K562 (cell line): ENCODE results near the gene TMCO4. TPM values are rescaled to one million over a fixed set of nuclear protein-coding genes. Genes with fewer than 3 reads are reported as not detected.

Source experiments
- ATAC-seq: fragments of 200-7000 bp; cut with Tn5 transposase; 3 replicates; pipeline ENCODE4 v1.9.1; 2020; ENCODE audit warnings: moderate library complexity
- BruUV-seq: library from RNA; stranded (reverse); fragments of 400-500 nt; replicated peaks from 2 replicates; lab custom pipeline; 2021; lab: Mats Ljungman, UMichigan
- CTCF ChIA-PET: fragments of 300-600 bp; formaldehyde crosslinking; extraction: SDS; loops from one replicate; lab custom pipeline; 2021; ENCODE audit warnings: low intra/inter-chr PET ratio; lab: Yijun Ruan, JAX
- POLR2A ChIA-PET: fragments of 300-600, 350-650 bp; sonication (Branson Sonifier 250); formaldehyde crosslinking; extraction: SDS; loops from one replicate; lab custom pipeline; 2021; ENCODE audit warnings: antibody characterized with exemption, inconsistent platforms; lab: Yijun Ruan, JAX
- DNase-seq, 4 experiments: peaks; one replicate each; pipeline versions ENCODE4 v3.0.0 to v3.0.0-alpha.2; 2011 to 2018; ENCODE audit warnings: low spot score in 3 of 4, mixed read lengths in 3 of 4; ENCODE audit errors: extremely low read depth in 1 of 4
- FAIRE-seq: peaks from 2 replicates; lab custom pipeline; 2011; peaks lifted over from hg19 to GRCh38; lab: Jason Lieb, UNC
- H2AFZ ChIP-seq: 2 replicates; pipeline ENCODE4 v1.6.0; 2011; ENCODE audit warnings: low read depth, low read length, control low read depth, inconsistent platforms
- H3K27ac ChIP-seq: fragments of 200-600 bp; 3 replicates; pipeline ENCODE4 v1.8.0; 2011; ENCODE audit warnings: low read depth, mild to moderate bottlenecking, control low read depth, inconsistent platforms, low read length, moderate library complexity, mixed read lengths; ENCODE audit errors: extremely low read depth
- H3K27me3 ChIP-seq, 2 experiments: fragments of 300-600 bp in 1 of 2; 2 replicates in 1 of 2; 3 replicates in 1 of 2; pipeline versions ENCODE4 v1.6.0 to v1.8.0; 2011; ENCODE audit warnings: inconsistent platforms in 2 of 2, low read length in 2 of 2, mild to moderate bottlenecking in 1 of 2, mixed read lengths in 1 of 2, moderate library complexity in 1 of 2; ENCODE audit not compliant: control insufficient read depth in 2 of 2, insufficient read depth in 2 of 2
- H3K36me3 ChIP-seq: fragments of 300-600 bp; 3 replicates; pipeline ENCODE4 v1.8.0; 2011; ENCODE audit warnings: mild to moderate bottlenecking, low read length, inconsistent platforms; ENCODE audit not compliant: control insufficient read depth, insufficient read depth
- H3K4me1 ChIP-seq, 2 experiments: fragments of 200-600 bp in 1 of 2; replicated peaks in 1 of 2; 2 replicates in 1 of 2; 3 replicates in 1 of 2; pipeline versions ENCODE4 v1.5.1 to v1.8.0; 2011; ENCODE audit warnings: inconsistent platforms in 2 of 2, low read length in 2 of 2, mild to moderate bottlenecking in 1 of 2, mixed read lengths in 1 of 2, moderate library complexity in 1 of 2; ENCODE audit not compliant: control insufficient read depth in 2 of 2, insufficient read depth in 2 of 2
- H3K4me2 ChIP-seq: 2 replicates; pipeline ENCODE4 v1.6.1; 2011; ENCODE audit warnings: low read length, control low read depth, inconsistent platforms, mixed read lengths; ENCODE audit not compliant: insufficient read depth
- H3K4me3 ChIP-seq: fragments of 200-600 bp; sonication (generic), shearing (Covaris generic); 2 replicates; pipeline ENCODE4 v1.5.1; 2016; ENCODE audit warnings: control low read depth, inconsistent platforms
- H3K79me2 ChIP-seq: fragments of 200-600 bp; 3 replicates; pipeline ENCODE4 v1.8.0; 2011; ENCODE audit warnings: low read length, inconsistent platforms; ENCODE audit not compliant: control insufficient read depth, insufficient read depth
- H3K9ac ChIP-seq, 2 experiments: 2 replicates each; pipeline versions ENCODE4 v1.6.0 to v1.6.1; 2011; ENCODE audit warnings: low read depth in 2 of 2, low read length in 2 of 2, control low read depth in 1 of 2, inconsistent platforms in 1 of 2, mild to moderate bottlenecking in 1 of 2, mixed read lengths in 1 of 2; ENCODE audit not compliant: insufficient read depth in 1 of 2
- H3K9me1 ChIP-seq: one replicate; pipeline ENCODE4 v1.6.0; 2011; ENCODE audit warnings: inconsistent platforms, mild to moderate bottlenecking, low read length, moderate library complexity; ENCODE audit not compliant: control insufficient read depth, insufficient read depth
- H3K9me3 ChIP-seq: replicated peaks from 2 replicates; pipeline ENCODE4 v1.5.1; 2011; ENCODE audit warnings: low read depth, low read length, inconsistent platforms; ENCODE audit not compliant: control insufficient read depth, insufficient read depth
- H4K20me1 ChIP-seq: replicated peaks from 2 replicates; pipeline ENCODE4 v1.6.1; 2011; ENCODE audit warnings: low read length, inconsistent platforms, mixed read lengths; ENCODE audit not compliant: control insufficient read depth, insufficient read depth
- ATF7 ChIP-seq: fragments of 450-650 bp; IDR thresholded peaks from 2 replicates; pipeline ENCODE4 v1.7.1; 2014; ENCODE audit warnings: mild to moderate bottlenecking, moderate library complexity
- DDX20 ChIP-seq: fragments of 450-650 bp; IDR thresholded peaks from 2 replicates; pipeline ENCODE4 v1.6.1; 2016; ENCODE audit warnings: missing genetic modification characterization, low read depth, mild to moderate bottlenecking, missing compliant biosample characterization, moderate library complexity
- RAD21 ChIP-seq, 2 experiments: fragments of 250-450 bp in 1 of 2; fragments of 450-650 bp in 1 of 2; sonication (Bioruptor Pico) in 1 of 2; formaldehyde crosslinking in 1 of 2; IDR thresholded peaks in 1 of 2; conservative IDR thresholded peaks in 1 of 2; 2 replicates each; pipeline versions ENCODE4 v1.4.0 to v1.8.0; 2020 to 2022; ENCODE audit warnings: mild to moderate bottlenecking in 2 of 2, moderate library complexity in 1 of 2
- REST ChIP-seq, 2 experiments: fragments of 450-650 bp; formaldehyde crosslinking in 1 of 2; IDR thresholded peaks; 2 replicates each; pipeline versions ENCODE4 v1.4.0 to v1.6.1; 2014 to 2020; ENCODE audit warnings: mild to moderate bottlenecking in 2 of 2, borderline replicate concordance in 1 of 2, low read depth in 1 of 2
- SETDB1 ChIP-seq: IDR thresholded peaks from one replicate; pipeline ENCODE4 v1.6.1; 2012; ENCODE audit warnings: low read length, control low read depth, inconsistent platforms
- SIRT6 ChIP-seq: IDR thresholded peaks from one replicate; pipeline ENCODE4 v1.6.1; 2012; ENCODE audit warnings: low read depth, mild to moderate bottlenecking, control low read depth, inconsistent platforms, low read length, moderate library complexity
- SUPT5H ChIP-seq: fragments of 450-650 bp; IDR thresholded peaks from 2 replicates; pipeline ENCODE4 v1.6.1; 2016
- TCFL5 ChIP-seq: fragments of 250-450 bp; sonication (Bioruptor Pico); conservative IDR thresholded peaks from 2 replicates; pipeline ENCODE4 v1.6.1; 2021; ENCODE audit warnings: mild to moderate bottlenecking, moderate library complexity, matching md5 sums
- TEAD2 ChIP-seq: fragments of 450-650 bp; IDR thresholded peaks from 2 replicates; pipeline ENCODE4 v1.6.1; 2016; ENCODE audit warnings: missing genetic modification characterization, control low read depth, missing compliant biosample characterization
- WGBS: fragments of 100-300 bp; shearing (Covaris generic); methylation state at CpG from one replicate; pipeline ENCODE4 v1.1.6; 2016; ENCODE audit warnings: low coverage, mixed read lengths; ENCODE audit not compliant: insufficient coverage; ENCODE audit errors: missing lambda C conversion rate; 5-methylcytosine and 5-hydroxymethylcytosine counted together
- in situ Hi-C: fragments of 300-500 bp; cut with MboI; formaldehyde crosslinking; loops from 4 replicates; pipeline ENCODE4 v1.15.0; 2018; ENCODE audit warnings: inconsistent platforms, mixed read lengths
- intact Hi-C: fragments of 100-400 bp; cut with micrococcal nuclease; formaldehyde crosslinking; loops from 2 replicates; pipeline ENCODE4 v1.14.2; 2022
- polyA plus RNA-seq, 8 experiments: library from polyadenylated mRNA; depleted of rRNA in 4 of 8; stranded (reverse) in 5 of 8; unstranded in 3 of 8; fragments of >200 nt; fragmentation: Nextera tagmentation in 2 of 8; fragmentation: Illumina TruSeq in 1 of 8; extraction: Ambion mirVana in 2 of 8; extraction: Trizol in 1 of 8; gene quantifications; 2 replicates each; pipeline versions ENCODE4 v1.2.1 to v1.2.3, GENCODE V29; 2011 to 2014; ENCODE audit warnings: inconsistent platforms in 1 of 8, missing spikeins in 1 of 8
- total RNA-seq, 7 experiments: library from RNA; depleted of rRNA in 6 of 7; stranded (reverse); fragments of >200 nt in 6 of 7; fragmentation: Illumina TruSeq in 2 of 7; extraction: Trizol in 2 of 7; gene quantifications; 2 replicates each; pipeline versions ENCODE4 v1.2.1 to v1.2.3, GENCODE V29; 2011 to 2021; ENCODE audit warnings: low replicate concordance in 1 of 7
- TF ChIP-seq, protein P1 (sequence below): fragments of 250-450 bp; sonication (Bioruptor Pico); IDR thresholded peaks from 2 replicates; pipeline ENCODE4 v1.8.0; 2021; ENCODE audit warnings: moderate library complexity, mild to moderate bottlenecking, inconsistent platforms
- TF ChIP-seq, protein P2 (sequence below), 3 experiments: IDR thresholded peaks in 2 of 3; conservative IDR thresholded peaks in 1 of 3; 2 replicates each; pipeline ENCODE4 v1.5.1; 2011 to 2012; ENCODE audit warnings: low read length in 3 of 3, mild to moderate bottlenecking in 3 of 3, control low read depth in 2 of 3, improper control_type of control experiment in 1 of 3, inconsistent platforms in 1 of 3, low read depth in 1 of 3, mixed read lengths in 1 of 3, moderate library complexity in 1 of 3; ENCODE audit not compliant: insufficient read depth in 2 of 3

Gene TMCO4
- total and polyA plus RNA-seq, 9 of the 15 experiments (the other 6 are each of a cell fraction or from before 2014, with no cell fraction given): 0.06 to 2.1 (median 1.2) TPM

DNA sequence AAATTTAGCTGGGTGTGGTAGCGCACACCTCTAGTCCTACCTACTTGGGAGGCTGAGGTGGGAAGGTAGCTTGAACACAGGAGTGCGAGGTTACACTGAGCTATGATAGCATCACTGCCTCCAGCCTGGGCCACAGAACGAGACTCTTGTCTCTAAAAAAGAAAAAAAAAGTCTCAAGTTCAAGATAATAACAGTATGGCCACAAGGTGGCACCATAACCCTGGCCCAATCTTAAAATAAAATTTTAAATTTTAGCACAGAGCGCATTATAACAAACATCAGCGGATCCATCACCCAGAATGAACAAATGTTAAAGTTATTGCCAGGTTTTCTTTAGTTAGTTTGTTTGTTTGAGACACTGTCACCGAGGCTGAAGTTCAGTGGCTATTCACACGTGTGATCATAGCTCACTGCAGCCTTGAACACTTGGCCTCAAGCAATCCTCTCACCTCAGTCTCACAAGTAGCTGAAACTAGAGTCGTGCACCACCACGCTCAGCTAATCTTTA is 137.9 kb downstream of the TMCO4 start:
- Histone ChIP-seq H3K9me1 (no peaks in the 10 kb centered on the region), H3K4me2 (no peak overlapping the region), H2AFZ (no peak overlapping the region), H3K27me3 (peaks cover 27 to 62% of the 10 kb centered on the region in 2 experiments; a peak in 4 of 5 replicates), H3K4me3 (no peak overlapping the region), H3K36me3 (no peaks in the 10 kb centered on the region), H3K9me3 (no peaks in the 10 kb centered on the region), H3K4me1 (peaks cover 0 to 25% of the 10 kb centered on the region in 2 experiments; a peak in 2 of 5 replicates), H4K20me1 (no peaks in the 10 kb centered on the region; the same call in 1 of the 2 replicates), H3K79me2 (no peaks in the 10 kb centered on the region), H3K9ac (no peak overlapping the region), H3K27ac (no peak overlapping the region)
- no peak for ATAC-seq
- WGBS: 2% methylated on average over 9 of the region's 9 CpGs
- intact Hi-C loops (loop anchor here (1.0 to 5.0 kb wide), 2 partner anchors 43 to 151 kb away; no protein-coding TSS in a partner anchor), in situ Hi-C loops (loop anchor here (25.0 kb wide), 1 partner anchor 1049 kb away; no protein-coding TSS in a partner anchor)
- CTCF ChIA-PET: interaction anchor here (0.6 to 1.2 kb wide), 3 partner anchors 41 to 44 kb away, joined by 3 to 8 read pairs (median 6); no protein-coding TSS in a partner anchor
- BruUV-seq: no TSS peak
- peak in 2 of 4 experiments; percentile 28 to 65 for DNase-seq
- peak; percentile 88 for FAIRE-seq
- POLR2A ChIA-PET: interaction anchor here (0.6 to 2.1 kb wide), 4 partner anchors 10 to 446 kb away, joined by 3 to 4 read pairs (median 4); no protein-coding TSS in a partner anchor
- TF ChIP-seq RAD21 (CRISPR knock-in tag; conservative IDR thresholded peaks at IDR 0.05 in 1 of 2, IDR thresholded peaks at IDR 0.05 in 1 of 2) (peak; percentile 53 to 75), SUPT5H (no peak), ATF7 (0 out of 2 replicates have a peak, but pooled peaks have one; percentile 10), SETDB1 (no peak), TCFL5 (CRISPR knock-in tag) (no peak), DDX20 (tag) (no peak), TEAD2 (no peak), REST (IDR thresholded peaks at IDR 0.05; ENCODE audit: borderline replicate concordance) (peak; percentile 31; the same call in 1 of the 2 replicates), REST (CRISPR knock-in tag; IDR thresholded peaks at IDR 0.05; ENCODE audit: low read depth) (no peak), SIRT6 (no peak)
- TF ChIP-seq, protein P1, sequence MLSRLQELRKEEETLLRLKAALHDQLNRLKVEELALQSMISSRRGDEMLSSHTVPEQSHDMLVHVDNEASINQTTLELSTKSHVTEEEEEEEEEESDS (CRISPR knock-in tag): no peak
- TF ChIP-seq, protein P2, sequence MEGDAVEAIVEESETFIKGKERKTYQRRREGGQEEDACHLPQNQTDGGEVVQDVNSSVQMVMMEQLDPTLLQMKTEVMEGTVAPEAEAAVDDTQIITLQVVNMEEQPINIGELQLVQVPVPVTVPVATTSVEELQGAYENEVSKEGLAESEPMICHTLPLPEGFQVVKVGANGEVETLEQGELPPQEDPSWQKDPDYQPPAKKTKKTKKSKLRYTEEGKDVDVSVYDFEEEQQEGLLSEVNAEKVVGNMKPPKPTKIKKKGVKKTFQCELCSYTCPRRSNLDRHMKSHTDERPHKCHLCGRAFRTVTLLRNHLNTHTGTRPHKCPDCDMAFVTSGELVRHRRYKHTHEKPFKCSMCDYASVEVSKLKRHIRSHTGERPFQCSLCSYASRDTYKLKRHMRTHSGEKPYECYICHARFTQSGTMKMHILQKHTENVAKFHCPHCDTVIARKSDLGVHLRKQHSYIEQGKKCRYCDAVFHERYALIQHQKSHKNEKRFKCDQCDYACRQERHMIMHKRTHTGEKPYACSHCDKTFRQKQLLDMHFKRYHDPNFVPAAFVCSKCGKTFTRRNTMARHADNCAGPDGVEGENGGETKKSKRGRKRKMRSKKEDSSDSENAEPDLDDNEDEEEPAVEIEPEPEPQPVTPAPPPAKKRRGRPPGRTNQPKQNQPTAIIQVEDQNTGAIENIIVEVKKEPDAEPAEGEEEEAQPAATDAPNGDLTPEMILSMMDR (IDR thresholded peaks at IDR 0.05 in 2 of 3, conservative IDR thresholded peaks at IDR 0.05 in 1 of 3; ENCODE audit: insufficient read depth in 2 of 3, low read depth in 1 of 3, low read length in 3 of 3): peak; percentile 63 to 89 (median 78)
